IgD-negative memory B cell (primary cell): ENCODE measurements around the gene SULT2B1. TPM values are rescaled to one million over a fixed set of nuclear protein-coding genes. Genes with fewer than 3 reads are reported as not detected.

ENCODE experiments used
- H3K27ac Mint-ChIP-seq, 3 donors: one replicate each; pipeline ENCODE4 v1.8.0; 2020 to 2022; ENCODE audit warnings: mild to moderate bottlenecking in 3 of 3, mixed read lengths in 3 of 3, moderate library complexity in 1 of 3
- H3K27me3 Mint-ChIP-seq: one replicate; pipeline ENCODE4 v1.8.0; 2021; ENCODE audit warnings: mixed read lengths
- H3K36me3 Mint-ChIP-seq: one replicate; pipeline ENCODE4 v1.8.0; 2020; ENCODE audit warnings: mild to moderate bottlenecking, mixed read lengths
- H3K4me1 Mint-ChIP-seq, 3 donors: one replicate each; pipeline ENCODE4 v1.8.0; 2020 to 2022; ENCODE audit warnings: mixed read lengths in 3 of 3, mild to moderate bottlenecking in 1 of 3
- H3K4me3 Mint-ChIP-seq, 4 donors: one replicate each; pipeline ENCODE4 v1.8.0; 2020 to 2022; ENCODE audit warnings: mild to moderate bottlenecking in 4 of 4, mixed read lengths in 4 of 4, moderate library complexity in 3 of 4
- H3K9me3 Mint-ChIP-seq, 3 donors: one replicate each; pipeline ENCODE4 v1.8.0; 2020 to 2021; ENCODE audit warnings: mixed read lengths in 3 of 3, mild to moderate bottlenecking in 1 of 3
- polyA plus RNA-seq: library from polyadenylated mRNA; unstranded; fragments of 300-500 nt; fragmentation: Illumina TruSeq; gene quantifications from one replicate; pipeline ENCODE4 v1.2.3, GENCODE V29; 2021

SULT2B1 gene
- polyA plus RNA-seq, 1 donor from 2014 or later: not detected

DNA sequence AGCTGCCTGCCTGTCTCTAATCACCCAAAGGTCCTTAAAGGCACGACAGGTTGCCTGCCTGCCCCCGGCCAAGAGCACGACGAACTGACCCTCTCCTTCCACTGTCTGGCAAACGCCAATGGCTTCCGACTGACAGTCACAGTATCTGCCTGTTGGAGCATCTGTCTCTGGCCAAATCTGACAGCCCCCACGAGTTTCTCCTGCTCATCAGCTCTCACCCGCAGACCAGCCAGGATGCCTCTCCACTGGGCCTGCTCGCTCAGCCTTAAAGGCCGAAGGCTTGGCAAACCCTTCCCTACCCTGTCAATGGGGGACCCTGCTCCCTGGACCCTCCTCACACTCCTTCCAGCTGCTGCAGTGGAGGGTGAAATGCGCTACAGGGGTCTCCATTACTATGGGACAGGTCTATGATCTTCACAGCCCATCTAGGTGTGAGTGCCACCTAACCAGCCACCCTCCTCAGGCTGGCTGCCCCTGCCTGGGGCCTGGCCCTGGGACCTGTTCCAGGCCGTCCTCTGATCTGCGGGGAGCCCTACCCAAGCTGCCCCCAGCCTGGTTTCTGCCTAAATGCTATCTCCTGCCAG is 62.0 kb downstream of the SULT2B1 start:
- H3K4me3 Mint-ChIP-seq: peak overlapping the region in 1 of 4 donors; percentile 82
- H3K27me3 Mint-ChIP-seq: no peaks in the 10 kb centered on the region
- H3K9me3 Mint-ChIP-seq: no peaks in the 10 kb centered on the region
- peaks cover 12 to 22% (median 17%) of the 10 kb centered on the region in 3 donors for H3K4me1 Mint-ChIP-seq
- H3K36me3 Mint-ChIP-seq: peaks cover 4% of the 10 kb centered on the region
- H3K27ac Mint-ChIP-seq: peak overlapping the region in 2 of 3 donors; percentile 80 to 84

DNA sequence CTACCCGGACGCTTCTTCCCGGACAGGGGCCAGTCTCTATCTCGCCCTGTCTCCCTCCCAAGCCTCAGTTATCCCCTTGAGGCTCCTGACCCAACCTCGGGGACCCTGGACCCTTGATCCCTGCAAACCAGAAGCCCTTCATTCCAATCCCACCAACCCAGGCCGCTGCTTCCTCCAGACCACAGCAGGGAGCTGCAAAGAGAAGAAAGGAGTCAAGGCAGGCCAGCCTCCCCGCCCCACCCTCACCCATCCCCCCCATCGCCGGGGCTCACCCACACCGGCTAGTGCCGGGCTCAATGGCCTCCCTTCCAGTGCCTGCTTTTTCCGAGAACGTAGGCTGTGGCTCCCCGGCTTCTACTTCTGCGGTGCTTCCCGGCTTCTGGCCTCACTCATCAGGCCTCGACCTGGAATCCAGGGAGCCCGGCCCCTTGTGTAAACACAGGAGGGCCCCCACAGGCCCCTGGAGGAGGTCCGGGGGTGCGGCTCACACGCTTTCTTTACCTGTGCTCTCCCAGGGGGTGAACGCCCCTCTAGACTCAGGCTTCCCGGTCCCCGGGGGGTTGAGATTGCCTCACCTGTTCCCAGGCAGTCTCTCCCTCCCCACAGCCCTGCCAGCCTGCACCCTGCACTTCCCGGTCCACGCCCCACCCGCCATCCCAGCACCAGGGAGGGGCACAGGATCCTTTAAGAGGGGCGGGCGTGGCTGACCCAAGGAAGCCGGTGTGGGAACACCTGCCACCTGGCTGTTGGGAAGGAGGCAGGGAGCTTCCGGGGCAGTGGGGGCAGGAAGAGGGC is 62.7 kb downstream of the SULT2B1 start, which contains the start of gene FAM83E:
FAM83E (minus strand) TSS at position 641 of the 795 bp plus-strand sequence. CDS start 1,704 bp downstream, outside the sequence.
- Mint-ChIP-seq H3K36me3 (peaks cover 4% of the 10 kb centered on the region), H3K4me3 (peak within 1 kb of the TSS in 2 of 4 donors; percentile 27 to 85), H3K9me3 (no peaks in the 10 kb centered on the region), H3K27me3 (no peaks in the 10 kb centered on the region), H3K27ac (peak within 1 kb of the TSS in 2 of 3 donors; percentile 80 to 84), H3K4me1 (peaks cover 17 to 21% (median 18%) of the 10 kb centered on the region in 3 donors)

DNA sequence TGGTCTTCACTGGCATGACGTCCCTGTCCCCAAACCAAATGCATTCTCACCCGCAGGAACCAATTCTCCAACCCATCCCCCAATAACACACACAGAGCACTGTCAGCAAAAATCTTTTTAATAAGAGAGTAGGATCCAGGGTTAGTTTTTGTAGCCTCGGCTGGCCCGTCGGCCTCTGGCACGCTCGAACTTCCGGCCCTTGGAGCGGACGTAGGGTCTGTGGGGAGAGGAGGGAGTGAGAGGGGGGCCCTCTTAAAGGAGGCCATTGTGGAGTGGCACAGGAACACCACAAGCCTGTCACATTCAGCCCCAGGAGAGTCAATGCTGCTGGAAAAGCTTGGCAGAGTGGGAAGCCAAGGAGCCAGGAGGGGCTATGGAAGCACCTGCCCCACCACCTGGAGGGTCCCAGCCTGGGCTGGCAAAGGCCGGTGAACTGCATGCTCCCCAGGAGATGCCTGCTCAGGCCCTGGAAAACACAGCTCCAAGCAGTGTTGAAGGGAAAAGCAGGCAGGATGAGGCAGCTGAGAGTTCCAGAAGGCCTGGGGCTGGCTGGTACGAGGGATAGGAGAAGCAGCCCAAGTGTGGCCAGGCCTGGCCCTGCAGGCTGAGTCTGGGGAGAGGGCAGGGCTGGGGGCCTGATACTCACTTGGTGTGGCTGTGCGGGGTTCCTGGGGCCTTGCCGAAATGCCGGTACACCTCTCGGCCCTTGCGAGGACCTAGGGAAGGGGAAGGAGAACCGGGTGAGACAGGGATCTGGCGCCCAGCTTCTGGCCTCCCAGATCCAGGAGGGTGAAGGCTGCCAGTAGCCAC is 63.5 kb downstream of the SULT2B1 start:
- Mint-ChIP-seq H3K4me3 (peak overlapping the region in 1 of 4 donors; percentile 85), H3K27me3 (no peaks in the 10 kb centered on the region), H3K27ac (peak overlapping the region in 1 of 3 donors; percentile 56), H3K9me3 (no peaks in the 10 kb centered on the region), H3K36me3 (peaks cover 4% of the 10 kb centered on the region), H3K4me1 (peaks cover 21 to 25% (median 21%) of the 10 kb centered on the region in 3 donors)

DNA sequence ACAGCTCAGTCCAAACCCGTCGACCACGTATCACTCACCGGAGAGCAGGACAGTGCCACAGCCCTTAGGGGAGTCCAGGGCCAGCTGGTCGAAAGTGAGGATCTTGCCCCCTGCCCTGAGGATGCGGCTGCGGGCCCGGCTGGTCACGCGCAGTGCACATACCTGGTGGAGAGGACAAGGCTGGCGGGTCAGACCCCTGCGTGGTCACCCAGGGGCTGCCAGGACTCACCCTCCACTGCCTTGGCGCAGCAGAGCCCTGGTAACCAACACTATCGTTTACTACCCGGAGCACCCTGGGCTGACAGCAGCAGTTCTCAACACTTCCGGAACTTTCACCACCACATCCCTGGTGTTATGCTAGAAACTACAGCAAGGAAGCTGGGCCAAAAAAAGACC is 64.1 kb downstream of the SULT2B1 start:
- peaks cover 4% of the 10 kb centered on the region for H3K36me3 Mint-ChIP-seq
- no peaks in the 10 kb centered on the region for H3K27me3 Mint-ChIP-seq
- H3K4me1 Mint-ChIP-seq: peaks cover 21 to 25% (median 21%) of the 10 kb centered on the region in 3 donors
- H3K27ac Mint-ChIP-seq: peak overlapping the region in 1 of 3 donors; percentile 91
- no peaks in the 10 kb centered on the region for H3K9me3 Mint-ChIP-seq
- peak overlapping the region; percentile 25 to 85 (median 83) for H3K4me3 Mint-ChIP-seq

DNA sequence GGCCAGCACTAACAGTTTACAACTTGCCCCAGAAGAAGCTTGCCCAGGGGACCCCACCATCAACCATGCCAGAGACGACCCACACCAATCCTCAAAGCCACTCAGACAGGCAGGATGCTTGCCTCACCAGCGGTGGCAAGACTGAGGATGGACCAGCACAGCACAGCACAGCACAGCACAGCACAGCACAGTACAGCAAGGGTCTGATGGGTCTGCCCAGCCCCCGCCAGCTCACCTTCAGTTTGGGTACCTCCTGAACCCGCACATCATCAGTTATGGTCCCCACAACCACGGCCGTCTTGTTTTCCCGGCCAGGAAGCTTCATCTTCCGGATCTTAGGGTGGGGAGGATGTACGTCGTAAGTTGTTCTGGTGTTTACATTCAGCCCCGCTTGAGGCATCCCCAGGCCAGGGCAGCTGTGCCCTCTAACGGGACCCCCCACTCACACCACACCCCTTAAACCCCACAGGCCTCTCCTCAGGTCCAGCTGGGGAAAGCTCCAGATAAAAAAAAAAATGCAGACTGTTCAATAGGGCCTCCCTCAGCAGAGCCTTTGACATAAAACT is 64.6 kb downstream of the SULT2B1 start:
- H3K4me1 Mint-ChIP-seq: peaks cover 21 to 25% (median 21%) of the 10 kb centered on the region in 3 donors
- no peaks in the 10 kb centered on the region for H3K9me3 Mint-ChIP-seq
- peak overlapping the region; percentile 25 to 85 (median 83) for H3K4me3 Mint-ChIP-seq
- no peaks in the 10 kb centered on the region for H3K27me3 Mint-ChIP-seq
- H3K36me3 Mint-ChIP-seq: peaks cover 4% of the 10 kb centered on the region
- peak overlapping the region in 1 of 3 donors; percentile 91 for H3K27ac Mint-ChIP-seq

DNA sequence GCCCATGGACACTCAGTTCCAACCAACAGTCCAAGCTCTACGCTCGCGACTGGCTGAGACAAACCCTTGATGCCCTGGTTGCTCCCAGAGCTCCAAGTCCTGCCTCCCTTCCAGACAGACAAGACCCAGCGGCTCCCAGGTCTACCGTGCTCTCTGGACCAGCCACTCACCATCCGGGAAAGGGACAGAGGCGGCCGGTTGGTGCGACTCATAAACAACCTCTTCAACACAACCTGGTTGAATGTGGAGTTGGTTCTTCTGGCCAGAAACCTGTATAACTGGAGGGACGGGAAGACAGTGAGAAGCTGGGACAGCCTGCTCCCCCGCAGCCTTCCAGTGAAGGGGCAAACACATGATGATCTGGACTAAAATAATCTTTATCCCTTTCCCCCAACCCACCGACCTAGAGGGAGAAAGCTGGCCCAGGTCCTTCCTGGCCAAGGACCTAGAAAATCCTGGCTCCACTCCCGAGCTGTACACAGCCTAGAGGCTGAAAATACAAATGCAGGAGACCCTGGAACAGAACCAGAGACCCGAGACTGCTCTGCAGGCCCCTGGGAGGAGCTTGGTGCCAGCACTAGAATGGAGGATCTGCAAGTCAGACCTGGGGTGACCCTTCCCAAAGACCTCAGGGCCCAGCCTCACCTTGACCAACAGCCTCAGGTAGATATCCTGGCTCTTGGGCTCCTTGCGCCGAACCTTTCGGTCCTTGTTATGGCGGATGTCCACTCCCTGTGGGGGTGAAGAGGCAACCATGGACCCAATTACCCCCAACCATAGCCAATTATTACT is 65.4 kb downstream of the SULT2B1 start:
- H3K27me3 Mint-ChIP-seq: no peaks in the 10 kb centered on the region
- H3K36me3 Mint-ChIP-seq: peaks cover 4% of the 10 kb centered on the region
- H3K4me3 Mint-ChIP-seq: peak overlapping the region; percentile 85 to 99 (median 98)
- peaks cover 21 to 27% (median 24%) of the 10 kb centered on the region in 3 donors for H3K4me1 Mint-ChIP-seq
- peak overlapping the region; percentile 91 to 99 (median 96) for H3K27ac Mint-ChIP-seq
- no peaks in the 10 kb centered on the region for H3K9me3 Mint-ChIP-seq

DNA sequence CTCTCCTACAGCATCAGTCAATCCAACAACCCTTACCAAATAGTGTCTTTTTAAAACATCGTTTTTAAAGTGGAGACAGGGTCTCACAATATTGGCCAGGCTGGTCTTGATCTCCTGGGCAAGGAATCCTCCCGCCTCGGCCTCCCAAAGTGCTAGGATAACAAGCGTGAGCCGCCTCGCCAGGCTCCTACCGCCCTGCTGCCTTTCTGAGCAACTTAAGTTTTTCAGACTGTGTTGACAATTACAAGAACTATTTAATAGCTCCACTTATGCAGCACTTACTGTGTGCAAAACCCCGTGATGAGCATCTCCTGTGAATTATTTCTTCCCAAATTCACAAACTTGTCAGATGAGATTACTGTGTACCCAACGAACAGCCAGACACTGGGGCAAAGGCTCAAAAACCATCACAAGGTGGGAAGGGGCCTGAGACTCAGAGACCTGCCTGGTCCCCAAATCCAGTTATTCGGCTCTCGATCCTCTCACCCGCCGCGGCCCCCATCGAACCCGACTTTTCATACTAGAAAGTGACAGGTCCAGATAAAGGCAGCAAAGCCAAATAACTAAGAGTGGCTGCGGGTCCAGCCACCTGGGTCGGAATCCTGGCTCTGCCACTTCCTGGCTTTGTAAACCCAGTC is 66.4 kb downstream of the SULT2B1 start:
- peaks cover 4% of the 10 kb centered on the region for H3K36me3 Mint-ChIP-seq
- peak overlapping the region; percentile 89 to 99 (median 96) for H3K27ac Mint-ChIP-seq
- peaks cover 23 to 31% (median 28%) of the 10 kb centered on the region in 3 donors for H3K4me1 Mint-ChIP-seq
- H3K27me3 Mint-ChIP-seq: no peaks in the 10 kb centered on the region
- no peaks in the 10 kb centered on the region for H3K9me3 Mint-ChIP-seq
- peak overlapping the region; percentile 85 to 99 (median 98) for H3K4me3 Mint-ChIP-seq

DNA sequence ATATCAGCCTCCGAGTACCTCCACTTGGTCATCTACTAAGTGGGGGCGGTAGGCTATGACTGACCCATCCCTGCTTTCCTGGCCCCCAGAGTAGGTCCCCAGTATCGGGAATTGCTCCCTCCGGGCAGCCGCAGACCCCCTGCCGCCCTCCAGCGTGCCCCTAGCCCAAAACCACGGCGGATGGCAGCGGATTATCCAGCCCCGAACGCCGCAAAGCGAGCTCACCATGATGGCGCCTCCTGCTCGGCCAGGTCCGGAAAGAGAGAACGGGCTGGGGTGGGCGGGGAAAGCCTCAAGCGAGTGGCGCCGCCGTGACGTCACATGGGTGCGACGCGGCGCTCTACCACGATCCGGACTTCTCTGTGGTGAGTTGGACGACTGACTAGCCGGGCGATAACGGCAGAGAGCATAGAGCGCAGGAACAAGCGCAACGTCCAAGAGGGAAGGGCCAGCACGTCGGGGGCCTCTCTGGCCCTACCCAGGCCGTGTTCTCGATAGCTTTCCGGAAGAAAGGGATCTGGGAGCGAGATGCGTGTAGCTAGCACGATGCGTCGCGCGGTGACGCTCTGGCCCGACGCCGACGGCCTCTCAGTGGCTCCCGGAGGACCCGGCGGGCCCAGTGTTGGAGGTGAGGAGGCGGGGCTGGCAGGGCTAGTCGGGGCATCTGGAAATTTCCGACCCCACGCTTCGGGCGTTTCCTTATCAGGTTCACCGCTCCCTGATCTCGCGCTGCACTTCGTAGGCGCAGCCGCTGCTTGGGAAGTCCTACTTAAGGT is 67.1 kb downstream of the SULT2B1 start, which contains the start of the genes RPL18 and SPHK2:
RPL18 (minus strand) TSS at position 263 of the 776 bp plus-strand sequence; CDS start at position 228, 35 bp downstream.
SPHK2 (plus strand) TSS at position 591 of the 776 bp plus-strand sequence. CDS start 1,009 bp downstream, outside the sequence.
- peak within 1 kb of the TSS; percentile 85 to 99 (median 98) for H3K4me3 Mint-ChIP-seq
- peak within 1 kb of the TSS; percentile 89 to 99 (median 96) for H3K27ac Mint-ChIP-seq
- peaks cover 4% of the 10 kb centered on the region for H3K36me3 Mint-ChIP-seq
- H3K9me3 Mint-ChIP-seq: no peaks in the 10 kb centered on the region
- H3K27me3 Mint-ChIP-seq: no peaks in the 10 kb centered on the region
- H3K4me1 Mint-ChIP-seq: peaks cover 30 to 37% (median 30%) of the 10 kb centered on the region in 3 donors

DNA sequence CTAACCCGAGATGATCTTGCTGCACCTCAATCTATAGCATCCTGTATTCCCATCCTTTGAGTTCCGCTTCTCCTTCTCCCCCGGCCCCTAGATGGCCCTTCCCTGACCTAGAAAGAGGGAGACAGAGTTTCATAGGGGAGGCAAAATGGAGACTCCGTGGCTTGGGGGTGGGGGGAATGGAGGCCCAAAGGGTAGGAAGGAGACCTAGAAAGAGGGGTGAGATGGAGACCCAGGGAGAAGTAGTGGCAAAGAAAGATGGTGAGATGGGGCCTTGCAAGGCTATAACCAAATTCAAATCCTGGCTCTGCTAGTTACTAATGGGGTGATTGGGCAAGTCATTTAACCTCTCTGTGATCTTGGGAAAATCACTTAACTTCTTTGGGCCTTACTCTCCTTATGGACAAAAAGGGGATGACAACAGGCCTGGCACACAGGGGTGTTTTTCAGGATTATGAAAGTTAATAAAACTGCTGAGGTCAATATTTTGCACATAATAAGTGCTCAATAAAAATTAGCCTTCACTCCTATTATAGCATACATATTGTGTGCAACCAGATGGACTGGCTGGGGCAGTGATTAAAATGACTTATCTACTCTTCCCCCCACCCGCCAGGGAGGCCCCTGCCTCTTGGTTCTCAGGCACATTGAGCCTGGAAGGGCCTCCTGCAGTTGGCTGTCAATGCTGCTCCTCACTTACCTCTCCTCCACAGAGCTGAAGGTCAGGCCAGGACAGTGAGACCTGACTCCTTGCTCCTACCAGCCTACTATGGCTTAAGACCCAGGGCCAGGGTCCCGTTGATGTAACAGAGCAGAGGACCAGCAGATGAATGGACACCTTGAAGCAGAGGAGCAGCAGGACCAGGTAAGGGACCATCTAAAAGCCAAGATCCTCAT is 68.0 kb downstream of the SULT2B1 start:
- H3K27ac Mint-ChIP-seq: peak overlapping the region; percentile 89 to 99 (median 96)
- no peaks in the 10 kb centered on the region for H3K9me3 Mint-ChIP-seq
- peaks cover 4% of the 10 kb centered on the region for H3K36me3 Mint-ChIP-seq
- H3K27me3 Mint-ChIP-seq: no peaks in the 10 kb centered on the region
- H3K4me3 Mint-ChIP-seq: peak overlapping the region; percentile 85 to 99 (median 98)
- H3K4me1 Mint-ChIP-seq: peaks cover 29 to 37% (median 32%) of the 10 kb centered on the region in 3 donors

DNA sequence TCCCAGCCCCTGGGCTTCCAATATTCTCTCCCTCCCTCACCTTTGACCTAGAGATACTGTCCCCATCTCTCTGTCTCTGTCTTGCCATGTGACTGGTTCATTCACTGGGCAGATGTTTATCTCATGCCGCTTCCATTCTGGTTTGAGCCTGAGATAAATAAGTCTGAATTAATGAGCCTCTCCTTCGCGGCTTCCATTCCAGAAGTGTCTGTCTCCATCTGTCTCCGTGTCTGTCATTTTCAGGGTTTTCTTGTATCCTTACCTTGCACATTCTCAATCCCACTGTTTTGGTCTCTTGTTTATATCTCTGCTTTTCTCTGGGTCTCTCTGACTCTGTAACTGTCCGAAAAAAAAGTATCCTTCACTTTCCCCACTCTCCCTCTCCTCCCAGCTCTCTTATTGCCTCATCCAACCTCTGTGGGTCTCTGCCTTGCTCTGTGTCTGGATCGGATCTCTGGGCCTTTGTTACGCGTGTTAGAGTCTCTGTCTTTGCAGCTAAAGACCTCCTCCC is 71.6 kb downstream of the SULT2B1 start:
- Mint-ChIP-seq H3K4me3 (peak overlapping the region; percentile 78 to 95 (median 88)), H3K27ac (peak overlapping the region; percentile 91 to 96 (median 93)), H3K27me3 (no peaks in the 10 kb centered on the region), H3K4me1 (peaks cover 22 to 24% (median 22%) of the 10 kb centered on the region in 3 donors), H3K36me3 (peaks cover 1% of the 10 kb centered on the region), H3K9me3 (no peaks in the 10 kb centered on the region)

DNA sequence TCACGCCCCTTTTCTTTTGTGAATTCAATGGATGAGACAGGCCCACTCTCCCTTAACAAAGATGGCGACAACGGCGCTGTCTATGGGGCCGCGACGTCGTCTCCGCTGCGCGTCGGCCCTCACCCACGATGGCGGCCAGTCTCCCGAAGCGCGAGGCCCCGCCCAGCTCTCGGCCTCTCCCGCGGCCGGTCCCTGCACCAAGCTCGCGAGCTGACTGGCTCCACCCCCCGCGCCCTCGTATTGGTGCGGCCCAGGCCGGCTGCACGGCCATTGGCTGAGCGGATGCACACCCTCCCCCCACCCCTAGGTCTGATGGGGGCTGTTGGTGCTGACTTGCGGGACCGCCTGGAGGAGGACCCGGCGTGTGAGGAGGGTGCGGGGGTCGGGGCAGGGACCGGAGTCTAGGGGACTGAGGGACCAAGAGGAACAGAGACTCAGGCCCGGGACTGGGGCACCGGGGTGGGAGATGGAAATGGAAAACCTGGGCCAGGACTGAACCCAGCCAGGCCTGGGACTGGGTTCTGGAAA is 72.2 kb downstream of the SULT2B1 start:
- no peaks in the 10 kb centered on the region for H3K27me3 Mint-ChIP-seq
- no peaks in the 10 kb centered on the region for H3K9me3 Mint-ChIP-seq
- H3K4me3 Mint-ChIP-seq: peak overlapping the region; percentile 78 to 95 (median 88)
- H3K4me1 Mint-ChIP-seq: peaks cover 19 to 23% (median 20%) of the 10 kb centered on the region in 3 donors
- peak overlapping the region; percentile 91 to 96 (median 93) for H3K27ac Mint-ChIP-seq
- H3K36me3 Mint-ChIP-seq: no peaks in the 10 kb centered on the region
